Islet of Langerhans (tissue), 1 donor: ENCODE measurements around the gene SCYL1.
A peak's percentile ranks its signal among the peaks of the same experiment; 100 is the strongest.

ENCODE experiments used
- FAIRE-seq: peaks from one replicate; lab custom pipeline; 2011; peaks lifted over from hg19 to GRCh38; lab: Jason Lieb, UNC

SCYL1 gene

GRCh38 chr11:65524741-65525545, at the start of gene SCYL1:
TSS of gene SCYL1 (plus strand) at chr11:65525083. CDS start at chr11:65525154, 71 bp downstream.
- FAIRE-seq, result no peak

- no peak for FAIRE-seq
Observed at GRCh38 chr11:65476632-65477148, 48.2 kb upstream of the SCYL1 start.

GRCh38 chr11:65477149-65477965, 47.5 kb upstream of the SCYL1 start:
- FAIRE-seq, result no peak

GRCh38 chr11:65478388-65479183, 46.3 kb upstream of the SCYL1 start:
- no peak for FAIRE-seq

GRCh38 chr11:65479184-65480145, 45.4 kb upstream of the SCYL1 start:
- FAIRE-seq, result no peak

- no peak for FAIRE-seq
Observed at GRCh38 chr11:65482306-65482850, 42.5 kb upstream of the SCYL1 start.

GRCh38 chr11:65485920-65486219, 39.0 kb upstream of the SCYL1 start:
- no peak for FAIRE-seq

GRCh38 chr11:65486570-65487466, 38.1 kb upstream of the SCYL1 start:
- no peak for FAIRE-seq

GRCh38 chr11:65487467-65488272, 37.2 kb upstream of the SCYL1 start:
- FAIRE-seq, result peak; percentile 53

- no peak for FAIRE-seq
Observed at GRCh38 chr11:65488273-65489034, 36.4 kb upstream of the SCYL1 start.

- no peak for FAIRE-seq
Observed at GRCh38 chr11:65489035-65489705, 35.7 kb upstream of the SCYL1 start.

GRCh38 chr11:65489706-65490320, 35.1 kb upstream of the SCYL1 start:
- no peak for FAIRE-seq

- FAIRE-seq, result no peak
Observed at GRCh38 chr11:65491163-65491465, 33.8 kb upstream of the SCYL1 start.

- FAIRE-seq, result no peak
Observed at GRCh38 chr11:65491614-65492386, 33.1 kb upstream of the SCYL1 start.

GRCh38 chr11:65492387-65492636, 32.6 kb upstream of the SCYL1 start:
- FAIRE-seq, result no peak

- FAIRE-seq, result no peak
Observed at GRCh38 chr11:65492637-65493366, 32.1 kb upstream of the SCYL1 start.
